ENCODE results near the gene WAC.
"Not testable (repeated sequence)": the region's sequence is repeated elsewhere in the genome, so short reads cannot be mapped to it uniquely, and the experiment has no call there.

Gene WAC

GRCh38 chr10:28564905-28565304 lies 32.0 kb downstream of the WAC start:
- DNase-seq (ENCODE audit: low read depth), result no peak

- DNase-seq (ENCODE audit: low read depth), result no peak
Observed at GRCh38 chr10:28566458-28567015, 33.6 kb downstream of the WAC start.

GRCh38 chr10:28569506-28570159 lies 36.7 kb downstream of the WAC start:
- no peak for DNase-seq (ENCODE audit: low read depth)

GRCh38 chr10:28570598-28570997 lies 37.7 kb downstream of the WAC start:
- no peak for DNase-seq (ENCODE audit: low read depth)

- no peak for DNase-seq (ENCODE audit: low read depth)
Observed at GRCh38 chr10:28571265-28571664, 38.3 kb downstream of the WAC start.

GRCh38 chr10:28574214-28574613 lies 41.3 kb downstream of the WAC start:
- DNase-seq (ENCODE audit: low read depth), result not testable (repeated sequence)

- no peak for DNase-seq (ENCODE audit: low read depth)
Observed at GRCh38 chr10:28575852-28576251, 42.9 kb downstream of the WAC start.

GRCh38 chr10:28577506-28577905 lies 44.6 kb downstream of the WAC start:
- no peak for DNase-seq (ENCODE audit: low read depth)

- DNase-seq (ENCODE audit: low read depth), result no peak
Observed at GRCh38 chr10:28578454-28578853, 45.5 kb downstream of the WAC start.

- DNase-seq (ENCODE audit: low read depth), result no peak
Observed at GRCh38 chr10:28580825-28581224, 47.9 kb downstream of the WAC start.

- DNase-seq (ENCODE audit: low read depth), result no peak
Observed at GRCh38 chr10:28581916-28582315, 49.0 kb downstream of the WAC start.

- no peak for DNase-seq (ENCODE audit: low read depth)
Observed at GRCh38 chr10:28585076-28585475, 52.2 kb downstream of the WAC start.

GRCh38 chr10:28586176-28586575 lies 53.3 kb downstream of the WAC start:
- no peak for DNase-seq (ENCODE audit: low read depth)

GRCh38 chr10:28587270-28587969 lies 54.5 kb downstream of the WAC start:
- no peak for DNase-seq (ENCODE audit: low read depth)

GRCh38 chr10:28587970-28588290 lies 55.0 kb downstream of the WAC start:
- DNase-seq (ENCODE audit: low read depth), result no peak

GRCh38 chr10:28592953-28593352 lies 60.0 kb downstream of the WAC start:
- no peak for DNase-seq (ENCODE audit: low read depth)

- DNase-seq (ENCODE audit: low read depth), result no peak
Observed at GRCh38 chr10:28593811-28594210, 60.9 kb downstream of the WAC start.

- no peak for DNase-seq (ENCODE audit: low read depth)
Observed at GRCh38 chr10:28594406-28594805, 61.5 kb downstream of the WAC start.

- DNase-seq (ENCODE audit: low read depth), result no peak
Observed at GRCh38 chr10:28595613-28596012, 62.7 kb downstream of the WAC start.

GRCh38 chr10:28600056-28600455 lies 67.1 kb downstream of the WAC start:
- DNase-seq (ENCODE audit: low read depth), result no peak

GRCh38 chr10:28601012-28601411 lies 68.1 kb downstream of the WAC start:
- no peak for DNase-seq (ENCODE audit: low read depth)

GRCh38 chr10:28604567-28605536 lies 71.9 kb downstream of the WAC start:
- DNase-seq (ENCODE audit: low read depth), result no peak

- no peak for DNase-seq (ENCODE audit: low read depth)
Observed at GRCh38 chr10:28606568-28606967, 73.7 kb downstream of the WAC start.
